Endothelial cell of umbilical vein (primary cell): ENCODE results near the gene GABRA4. TPM values are rescaled to one million over a fixed set of nuclear protein-coding genes. Genes with fewer than 3 reads are reported as not detected.

Experiments used
- BruUV-seq: library from RNA; stranded (reverse); fragments of 400-500 nt; replicated peaks from 2 replicates; lab custom pipeline; 2021; lab: Mats Ljungman, UMichigan
- CTCF ChIA-PET: fragments of 300-600, 350-600 bp; sonication (Branson Sonifier 250); formaldehyde crosslinking; loops from one replicate; lab custom pipeline; 2021; ENCODE audit warnings: antibody characterized with exemption, inconsistent platforms; lab: Charles Lee
- POLR2A ChIA-PET: fragments of 300-600, 350-600 bp; sonication (Branson Sonifier 250); formaldehyde crosslinking; loops from one replicate; lab custom pipeline; 2021; ENCODE audit warnings: antibody characterized with exemption, inconsistent platforms; lab: Charles Lee
- DNase-seq: peaks from one replicate; pipeline ENCODE4 v3.0.0-alpha.2; 2011; ENCODE audit warnings: low read depth, low spot score
- FAIRE-seq: peaks from 2 replicates; lab custom pipeline; 2011; peaks lifted over from hg19 to GRCh38; lab: Jason Lieb, UNC
- H2AFZ ChIP-seq: 2 replicates; pipeline ENCODE4 v1.6.0; 2012; ENCODE audit warnings: low read depth, low read length, control low read depth, inconsistent platforms
- H3K27ac ChIP-seq: 2 replicates; pipeline ENCODE4 v1.5.1; 2011; ENCODE audit warnings: low read depth, mild to moderate bottlenecking, control low read depth, low read length, moderate library complexity; ENCODE audit not compliant: insufficient read depth
- H3K27me3 ChIP-seq, 2 experiments: 2 replicates each; pipeline versions ENCODE4 v1.6.0 to v1.6.1; 2011; ENCODE audit warnings: low read length in 2 of 2, mixed read lengths in 1 of 2; ENCODE audit not compliant: control insufficient read depth in 2 of 2, insufficient read depth in 2 of 2
- H3K36me3 ChIP-seq, 2 experiments: 2 replicates in 1 of 2; 3 replicates in 1 of 2; pipeline ENCODE4 v1.5.1; 2011; ENCODE audit warnings: low read length in 2 of 2, mild to moderate bottlenecking in 1 of 2, moderate library complexity in 1 of 2; ENCODE audit not compliant: control insufficient read depth in 2 of 2, insufficient read depth in 2 of 2; ENCODE audit errors: extremely low read depth in 1 of 2
- H3K4me1 ChIP-seq: 3 replicates; pipeline ENCODE4 v1.5.1; 2011; ENCODE audit warnings: mild to moderate bottlenecking, low read length; ENCODE audit not compliant: control insufficient read depth, insufficient read depth; ENCODE audit errors: extremely low read depth
- H3K4me2 ChIP-seq: 2 replicates; pipeline ENCODE4 v1.6.1; 2011; ENCODE audit warnings: low read length, control low read depth, mixed read lengths; ENCODE audit not compliant: insufficient read depth
- H3K4me3 ChIP-seq, 3 experiments: fragments of 200-600 bp in 1 of 3; sonication (generic), shearing (Covaris generic) in 1 of 3; replicated peaks in 1 of 3; 2 replicates each; pipeline ENCODE4 v1.5.1; 2011 to 2016; ENCODE audit warnings: control low read depth in 3 of 3, low read length in 3 of 3, mild to moderate bottlenecking in 2 of 3, inconsistent platforms in 1 of 3, low read depth in 1 of 3, moderate library complexity in 1 of 3; ENCODE audit not compliant: insufficient read depth in 1 of 3
- H3K79me2 ChIP-seq: 2 replicates; pipeline ENCODE4 v1.6.0; 2012; ENCODE audit warnings: low read length, inconsistent platforms; ENCODE audit not compliant: control insufficient read depth, insufficient read depth
- H3K9ac ChIP-seq: replicated peaks from 2 replicates; pipeline ENCODE3; 2011; ENCODE audit warnings: low read length, control low read depth; ENCODE audit not compliant: insufficient read depth; ENCODE audit errors: extremely low read depth
- H3K9me1 ChIP-seq: replicated peaks from 3 replicates; pipeline ENCODE4 v1.6.0; 2011; ENCODE audit warnings: mild to moderate bottlenecking, low read length; ENCODE audit not compliant: control insufficient read depth, insufficient read depth; ENCODE audit errors: extremely low read depth
- H3K9me3 ChIP-seq: replicated peaks from 2 replicates; pipeline ENCODE4 v1.5.1; 2012; ENCODE audit warnings: low read length, inconsistent platforms; ENCODE audit not compliant: control insufficient read depth, insufficient read depth
- H4K20me1 ChIP-seq: replicated peaks from 2 replicates; pipeline ENCODE3; 2011; ENCODE audit warnings: mild to moderate bottlenecking, low read length; ENCODE audit not compliant: control insufficient read depth, insufficient read depth; ENCODE audit errors: extremely low read depth
- EZH2 ChIP-seq: IDR thresholded peaks from 2 replicates; pipeline ENCODE4 v1.6.1; 2012; ENCODE audit warnings: borderline replicate concordance, low read depth, mild to moderate bottlenecking, moderate library complexity, low read length, inconsistent platforms; ENCODE audit not compliant: severe bottlenecking
- FOS ChIP-seq: IDR thresholded peaks from 2 replicates; pipeline ENCODE4 v1.6.1; 2011; ENCODE audit warnings: mild to moderate bottlenecking, low read length, moderate library complexity, borderline replicate concordance; ENCODE audit not compliant: insufficient read depth
- MYC ChIP-seq: IDR thresholded peaks from one replicate; pipeline ENCODE4 v1.6.1; 2011; ENCODE audit warnings: mild to moderate bottlenecking, low read depth, low read length
- POLR2AphosphoS5 ChIP-seq: IDR thresholded peaks from 2 replicates; pipeline ENCODE4 v1.6.1; 2012; ENCODE audit warnings: low read depth, mild to moderate bottlenecking, control low read depth, low read length, moderate library complexity; ENCODE audit not compliant: insufficient read depth
- dilution Hi-C: fragments of 300-500 bp; cut with MboI; formaldehyde crosslinking; loops from one replicate; pipeline ENCODE4 v1.15.0; 2019; ENCODE audit warnings: low sequenced_read_pairs; ENCODE audit not compliant: extremely low pct_ligation_motif_present
- intact Hi-C: fragments of 100-400 bp; cut with micrococcal nuclease; formaldehyde crosslinking; loops from one replicate; pipeline ENCODE4 v1.10.0; 2022
- polyA plus RNA-seq, 4 experiments: library from polyadenylated mRNA; depleted of rRNA in 3 of 4; stranded (reverse) in 3 of 4; unstranded in 1 of 4; fragments of >200 nt; gene quantifications; 2 replicates each; pipeline versions ENCODE4 v1.2.1 to v1.2.3, GENCODE V29; 2011 to 2012; ENCODE audit warnings: missing spikeins in 1 of 4
- total RNA-seq: library from RNA; stranded (reverse); gene quantifications from 2 replicates; pipeline ENCODE4 v1.2.3, GENCODE V29; 2021

GABRA4 gene
- total and polyA plus RNA-seq, 2 donors (not counting 3 experiments of a cell fraction or from before 2014, with no cell fraction given) = not detected

DNA sequence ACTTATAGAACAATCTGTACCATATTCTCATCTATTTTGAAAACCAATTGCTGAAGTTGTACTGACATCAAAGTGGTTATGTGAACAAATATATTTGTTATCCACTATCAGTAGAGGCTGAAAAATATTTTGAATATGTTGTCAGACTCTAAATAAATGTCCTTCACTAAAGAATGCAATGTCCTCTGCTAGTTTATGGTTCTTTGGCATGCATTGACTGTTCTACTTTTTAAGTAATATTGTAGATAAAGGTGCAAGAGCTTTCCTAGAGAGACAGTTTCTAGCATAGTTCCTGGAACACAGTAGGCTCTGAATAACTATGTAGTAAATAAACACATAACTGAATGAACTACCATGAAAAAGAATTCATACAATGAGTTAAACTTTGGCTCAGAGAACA lies 66.2 kb downstream of the GABRA4 start:
- DNase-seq = no peak
- no peak for FAIRE-seq
- Histone ChIP-seq H3K4me3 (no peak overlapping the region), H3K27me3 (peaks cover 0 to 9% of the 10 kb centered on the region in 2 experiments), H4K20me1 (no peaks in the 10 kb centered on the region), H3K9ac (no peak overlapping the region), H3K4me1 (no peaks in the 10 kb centered on the region), H3K9me3 (no peaks in the 10 kb centered on the region), H3K4me2 (no peak overlapping the region), H3K27ac (no peak overlapping the region), H2AFZ (no peak overlapping the region), H3K9me1 (no peaks in the 10 kb centered on the region), H3K79me2 (no peaks in the 10 kb centered on the region), H3K36me3 (no peaks in the 10 kb centered on the region)
- TF ChIP-seq MYC (no peak), POLR2AphosphoS5 (no peak)
- POLR2A ChIA-PET = no interaction called here
- no TSS peak for BruUV-seq
- CTCF ChIA-PET = interaction anchor here (1.1 kb wide), 1 partner anchor 9 kb away, joined by 3 read pairs; no protein-coding TSS in a partner anchor
- intact Hi-C loops = no loop called here
- dilution Hi-C loops = no loop called here

DNA sequence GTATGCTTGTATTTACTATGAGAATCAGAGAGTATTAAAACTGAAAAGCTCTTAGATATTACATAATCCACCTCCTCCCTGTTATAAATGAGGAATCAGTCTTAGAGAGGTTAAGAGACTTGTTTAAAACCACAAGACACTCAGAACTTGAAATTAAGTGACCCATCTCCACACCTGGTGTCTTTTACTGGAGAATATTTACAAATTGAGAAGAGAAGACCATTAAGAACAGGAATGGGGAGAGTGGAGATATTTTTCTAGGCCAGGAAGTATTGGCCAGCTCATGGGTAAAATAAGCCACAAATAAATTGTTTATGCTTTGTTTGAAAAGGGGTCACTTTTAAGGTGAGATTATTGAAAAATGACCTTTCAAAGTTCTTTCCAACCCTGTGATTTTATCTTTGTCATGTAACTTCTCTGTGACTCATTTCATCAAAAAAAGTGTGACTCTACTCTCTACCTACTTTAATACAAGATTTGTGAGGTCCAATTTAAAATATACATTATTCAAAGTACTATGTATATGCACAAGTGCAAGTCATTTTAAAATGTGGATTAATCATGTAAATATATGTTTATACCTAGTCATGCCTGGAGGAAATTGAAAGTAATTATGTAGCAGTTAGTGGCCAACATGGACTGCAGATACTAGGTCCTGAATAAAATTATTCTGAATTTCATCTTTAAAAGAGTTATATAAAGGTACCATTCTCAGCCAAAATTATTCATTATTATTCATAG lies 68.4 kb downstream of the GABRA4 start:
- Histone ChIP-seq H3K27me3 (peaks cover 0 to 5% of the 10 kb centered on the region in 2 experiments), H3K4me3 (no peak overlapping the region), H3K36me3 (no peaks in the 10 kb centered on the region), H3K9me3 (no peaks in the 10 kb centered on the region), H3K9me1 (no peaks in the 10 kb centered on the region), H4K20me1 (no peaks in the 10 kb centered on the region), H3K9ac (no peak overlapping the region), H3K79me2 (no peaks in the 10 kb centered on the region), H3K4me2 (no peak overlapping the region), H3K4me1 (no peaks in the 10 kb centered on the region), H2AFZ (no peak overlapping the region), H3K27ac (no peak overlapping the region)
- ChIA-PET CTCF (no interaction called here), POLR2A (no interaction called here)
- intact Hi-C loops = no loop called here
- no peak for FAIRE-seq
- no peak for TF ChIP-seq EZH2
- TF ChIP-seq FOS = no peak
- DNase-seq = no peak
- no TSS peak for BruUV-seq
- dilution Hi-C loops = no loop called here
